SKM-1 treated with dmso at 0.1 percent for 144 hours (cell line): ENCODE data around the gene ZNF735.
"Not testable (repeated sequence)": the region's sequence is repeated elsewhere in the genome, so short reads cannot be mapped to it uniquely, and the experiment has no call there.

Experiments
- DNase-seq: peaks from one replicate; lab custom pipeline; 2025; ENCODE audit not compliant: unreplicated experiment; lab: John Stamatoyannopoulos, UW

ZNF735 gene

DNA sequence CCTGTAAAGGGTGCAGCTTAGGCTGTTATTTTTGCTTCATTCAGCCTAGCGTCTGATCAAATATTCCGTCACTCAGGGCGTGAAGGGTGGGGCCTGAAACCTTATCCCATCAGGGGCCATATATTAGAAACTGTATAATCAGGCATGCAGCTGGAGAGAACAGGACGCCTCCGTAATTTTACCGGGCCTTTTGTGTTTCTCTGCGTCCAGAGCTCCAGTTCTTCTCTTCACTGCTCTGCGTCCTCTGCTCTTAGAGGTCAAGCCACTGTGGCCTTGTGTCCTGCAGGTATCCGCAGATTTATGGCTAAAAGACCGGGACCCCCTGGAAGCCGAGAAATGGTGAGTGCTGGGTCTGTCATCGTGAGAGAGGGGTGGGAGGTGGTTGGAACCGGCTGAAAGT lies at the start of gene ZNF735:
ZNF735 (plus strand) TSS at position 301 of the 400 bp plus-strand sequence; CDS start at position 301, 0 bp downstream.
- DNase-seq = no peak

GRCh38 chr7:64170974-64171373 lies 36.0 kb upstream of the ZNF735 start:
- not testable (repeated sequence) for DNase-seq

GRCh38 chr7:64174328-64174727 lies 32.7 kb upstream of the ZNF735 start:
- DNase-seq = no peak

DNA sequence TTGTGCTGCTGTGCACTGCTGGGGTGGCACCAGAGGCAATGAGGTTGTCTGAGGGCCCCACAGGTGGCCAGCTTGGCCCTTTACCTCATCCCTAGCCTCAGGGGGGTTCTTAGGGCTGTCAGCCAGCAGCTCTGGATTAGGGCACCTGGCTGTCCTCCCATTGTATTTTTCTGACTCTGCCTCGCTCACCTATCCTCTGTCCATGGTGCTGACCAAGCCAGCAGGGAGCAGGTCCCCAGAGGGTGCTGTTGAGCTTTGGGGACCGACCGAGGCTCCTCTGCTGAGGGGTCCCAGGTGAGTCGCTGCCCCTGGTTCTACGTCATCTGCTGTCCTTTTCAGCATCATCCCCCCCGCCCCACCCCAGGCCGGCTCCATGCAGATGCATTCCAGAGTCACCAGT lies 32.1 kb upstream of the ZNF735 start:
- no peak for DNase-seq

- DNase-seq = peak; percentile 19
These were observed 26.0 kb upstream of the ZNF735 start for GRCh38 chr7:64180989-64181388.

DNA sequence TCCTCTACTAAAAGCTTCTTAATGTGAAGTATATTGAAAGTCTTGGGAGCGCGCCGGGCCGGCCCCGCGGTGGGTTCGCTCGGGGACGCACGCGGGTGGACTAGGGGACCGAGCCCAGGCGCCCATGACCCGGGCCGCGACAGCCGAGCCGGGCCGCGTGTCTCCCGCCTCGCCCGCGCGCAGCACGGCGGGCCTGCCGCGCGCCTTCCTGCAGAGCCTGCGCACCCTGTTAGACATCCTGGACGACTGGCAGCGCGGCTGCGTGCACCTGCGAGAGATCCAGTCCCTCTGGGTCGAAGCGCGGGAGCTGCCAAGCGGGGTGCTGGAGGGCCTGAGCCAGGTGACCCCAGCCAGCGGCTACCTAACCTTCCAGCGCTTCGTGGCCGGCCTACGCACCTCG lies 25.4 kb upstream of the ZNF735 start:
- DNase-seq = no peak

- no peak for DNase-seq
These were observed 24.8 kb upstream of the ZNF735 start for GRCh38 chr7:64182036-64182790.

DNA sequence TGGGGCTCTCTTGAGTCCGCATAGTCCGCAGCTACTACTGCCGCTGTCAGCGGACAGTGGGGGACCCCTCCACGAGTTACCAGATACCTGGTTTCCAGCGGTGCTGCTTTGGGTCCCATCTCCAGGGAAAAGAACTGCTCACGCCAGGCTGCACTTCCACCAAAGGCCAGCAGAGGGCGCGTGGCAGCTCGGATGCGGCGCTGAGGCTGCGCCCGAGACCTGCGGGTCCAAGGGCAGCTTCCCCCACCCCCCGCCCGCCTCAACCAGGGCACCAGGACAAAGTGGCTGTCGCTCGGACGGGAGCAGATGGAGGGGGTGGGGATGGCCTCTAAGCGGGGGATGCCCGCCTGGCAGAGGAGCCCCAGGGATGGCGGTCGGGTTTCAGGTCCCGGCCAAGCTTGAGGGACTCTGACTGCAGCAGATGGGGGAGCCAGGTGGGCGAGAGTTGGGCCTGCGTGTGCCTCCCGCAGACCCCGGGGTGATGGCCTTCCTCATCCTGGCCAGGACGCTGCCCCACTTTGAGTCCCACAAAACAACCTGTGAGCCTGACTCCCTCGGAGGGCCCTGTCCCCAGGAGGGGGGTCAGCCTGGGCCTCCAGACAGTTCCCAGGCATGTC lies 23.8 kb upstream of the ZNF735 start:
- DNase-seq = no peak

GRCh38 chr7:64183827-64184372 lies 23.1 kb upstream of the ZNF735 start:
- DNase-seq = no peak

- no peak for DNase-seq
These were observed 22.6 kb upstream of the ZNF735 start for GRCh38 chr7:64184376-64184775.

GRCh38 chr7:64187408-64187807 lies 19.6 kb upstream of the ZNF735 start:
- no peak for DNase-seq

- no peak for DNase-seq
These were observed 14.8 kb upstream of the ZNF735 start for GRCh38 chr7:64192148-64192704.

DNA sequence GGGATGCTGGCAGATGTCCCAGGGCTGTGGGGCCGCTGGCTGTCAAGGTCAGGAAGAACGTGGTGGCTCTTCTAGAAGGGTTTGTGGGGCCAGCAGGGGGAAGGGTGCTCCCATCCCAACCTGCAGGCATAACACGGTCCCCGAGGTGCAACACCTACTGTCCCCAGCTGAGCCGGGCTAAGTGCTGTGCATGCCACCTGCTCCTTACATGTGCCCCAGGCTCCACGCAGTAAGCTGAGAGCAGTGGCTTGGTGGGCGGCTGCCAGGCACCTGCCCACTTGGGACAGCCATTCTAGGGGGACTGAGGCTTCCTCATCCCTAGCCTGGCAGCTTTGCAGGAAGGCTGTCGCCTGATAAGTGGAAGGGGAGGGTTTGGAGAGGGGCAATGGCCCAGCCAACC lies 14.2 kb upstream of the ZNF735 start:
- no peak for DNase-seq

DNA sequence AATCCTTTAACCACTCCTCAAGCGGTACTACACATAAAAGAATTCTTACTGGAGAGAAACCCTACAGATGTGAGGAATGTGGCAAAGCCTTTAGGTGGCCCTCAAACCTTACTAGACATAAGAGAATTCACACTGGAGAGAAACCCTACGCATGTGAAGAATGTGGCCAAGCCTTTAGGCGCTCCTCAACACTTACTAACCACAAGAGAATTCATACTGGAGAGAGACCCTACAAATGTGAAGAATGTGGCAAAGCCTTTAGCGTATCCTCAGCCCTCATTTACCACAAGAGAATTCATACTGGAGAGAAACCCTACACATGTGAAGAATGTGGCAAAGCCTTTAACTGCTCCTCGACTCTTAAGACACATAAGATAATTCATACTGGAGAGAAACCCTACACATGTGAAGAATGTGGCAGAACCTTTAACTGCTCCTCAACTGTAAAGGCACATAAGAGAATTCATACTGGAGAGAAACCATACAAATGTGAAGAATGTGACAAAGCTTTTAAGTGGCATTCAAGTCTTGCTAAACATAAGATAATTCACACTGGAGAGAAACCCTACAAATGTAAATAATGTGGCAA lies 12.8 kb downstream of the ZNF735 start:
- DNase-seq = not testable (repeated sequence)

DNA sequence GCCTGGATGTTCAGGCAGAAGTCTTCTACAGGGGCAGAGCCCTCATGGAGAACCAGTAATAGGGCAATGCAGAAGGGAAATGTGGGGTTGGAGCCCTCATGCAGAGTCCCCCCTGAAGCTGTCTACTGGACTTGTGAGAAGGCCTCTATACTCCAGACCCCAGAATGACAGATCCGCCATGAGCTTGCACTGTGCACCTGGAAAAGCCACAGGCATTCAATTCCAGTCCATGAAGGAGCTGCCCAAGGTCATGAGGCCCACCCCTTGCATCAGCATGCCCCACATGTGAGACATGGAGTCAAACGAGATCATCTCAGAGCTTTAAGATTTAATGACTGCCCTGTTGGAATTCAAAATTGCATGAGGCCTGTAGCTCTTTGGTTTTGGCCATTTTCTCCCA lies 16.4 kb downstream of the ZNF735 start:
- DNase-seq = no peak

DNA sequence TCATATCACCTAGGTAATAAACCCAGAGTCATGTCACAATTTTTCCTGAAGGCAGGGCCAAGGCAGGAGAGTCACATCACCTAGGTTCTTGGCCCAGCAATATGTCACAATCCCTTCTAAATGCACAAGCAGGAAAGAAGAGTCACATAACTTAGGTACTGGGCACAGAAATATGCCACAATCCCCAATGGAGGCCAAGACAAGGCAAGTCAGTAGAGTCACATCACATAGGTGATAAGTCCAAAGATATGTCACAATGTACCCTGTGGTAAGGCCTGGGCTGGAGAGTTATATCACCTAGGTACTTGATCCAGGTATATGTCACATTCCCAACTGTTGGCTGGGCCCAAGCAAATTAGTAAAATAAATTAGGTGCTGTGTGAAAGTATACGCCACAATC lies 21.2 kb downstream of the ZNF735 start, which contains the start of gene ZNF679:
ZNF679 (plus strand) TSS at position 301 of the 400 bp plus-strand sequence. CDS start 20,644 bp downstream, outside the sequence.
- DNase-seq = not testable (repeated sequence)

GRCh38 chr7:64266341-64266919 lies 59.4 kb downstream of the ZNF735 start:
- no peak for DNase-seq
